B cell (primary cell): ENCODE results near the gene C1orf185.

ENCODE experiments used
- EZH2 ChIP-seq: IDR thresholded peaks from 2 replicates; pipeline ENCODE4 v1.6.1; 2012; ENCODE audit warnings: borderline replicate concordance, low read depth, mild to moderate bottlenecking, moderate library complexity, low read length; ENCODE audit not compliant: insufficient read depth, poor library complexity, severe bottlenecking
- TF ChIP-seq, protein P1 (sequence below): fragments of 200-600 bp; IDR thresholded peaks from one replicate; pipeline ENCODE4 v1.8.0; 2022; ENCODE audit warnings: antibody characterized with exemption, mild to moderate bottlenecking

DNA sequence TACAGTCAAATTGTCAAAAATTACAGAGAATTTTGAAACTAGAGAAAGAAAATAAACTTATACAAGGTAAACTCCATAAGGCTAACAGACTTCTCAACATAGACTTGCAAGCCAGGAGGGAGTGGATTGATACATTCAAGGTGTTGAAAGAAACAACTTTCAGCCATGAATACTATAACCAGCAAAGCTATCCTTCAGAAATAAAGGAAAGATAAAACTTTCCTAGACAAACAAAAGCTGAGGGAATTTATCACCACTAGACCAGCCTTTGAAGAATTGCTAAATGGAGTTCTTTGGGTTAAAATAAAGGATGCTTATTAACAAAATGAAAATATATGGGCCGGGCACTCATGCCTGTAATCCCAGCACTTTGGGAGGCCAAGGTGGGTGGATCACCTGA is 52.7 kb downstream of the C1orf185 start:
- TF ChIP-seq, protein P1, sequence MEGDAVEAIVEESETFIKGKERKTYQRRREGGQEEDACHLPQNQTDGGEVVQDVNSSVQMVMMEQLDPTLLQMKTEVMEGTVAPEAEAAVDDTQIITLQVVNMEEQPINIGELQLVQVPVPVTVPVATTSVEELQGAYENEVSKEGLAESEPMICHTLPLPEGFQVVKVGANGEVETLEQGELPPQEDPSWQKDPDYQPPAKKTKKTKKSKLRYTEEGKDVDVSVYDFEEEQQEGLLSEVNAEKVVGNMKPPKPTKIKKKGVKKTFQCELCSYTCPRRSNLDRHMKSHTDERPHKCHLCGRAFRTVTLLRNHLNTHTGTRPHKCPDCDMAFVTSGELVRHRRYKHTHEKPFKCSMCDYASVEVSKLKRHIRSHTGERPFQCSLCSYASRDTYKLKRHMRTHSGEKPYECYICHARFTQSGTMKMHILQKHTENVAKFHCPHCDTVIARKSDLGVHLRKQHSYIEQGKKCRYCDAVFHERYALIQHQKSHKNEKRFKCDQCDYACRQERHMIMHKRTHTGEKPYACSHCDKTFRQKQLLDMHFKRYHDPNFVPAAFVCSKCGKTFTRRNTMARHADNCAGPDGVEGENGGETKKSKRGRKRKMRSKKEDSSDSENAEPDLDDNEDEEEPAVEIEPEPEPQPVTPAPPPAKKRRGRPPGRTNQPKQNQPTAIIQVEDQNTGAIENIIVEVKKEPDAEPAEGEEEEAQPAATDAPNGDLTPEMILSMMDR, result no peak
- no peak for TF ChIP-seq EZH2
